SK-N-DZ (cell line): ENCODE results near the gene ACD.

Source experiments
- DNase-seq: peaks from one replicate; pipeline ENCODE4 v3.0.0-alpha.2; 2015; ENCODE audit warnings: low spot score

ACD gene

DNA sequence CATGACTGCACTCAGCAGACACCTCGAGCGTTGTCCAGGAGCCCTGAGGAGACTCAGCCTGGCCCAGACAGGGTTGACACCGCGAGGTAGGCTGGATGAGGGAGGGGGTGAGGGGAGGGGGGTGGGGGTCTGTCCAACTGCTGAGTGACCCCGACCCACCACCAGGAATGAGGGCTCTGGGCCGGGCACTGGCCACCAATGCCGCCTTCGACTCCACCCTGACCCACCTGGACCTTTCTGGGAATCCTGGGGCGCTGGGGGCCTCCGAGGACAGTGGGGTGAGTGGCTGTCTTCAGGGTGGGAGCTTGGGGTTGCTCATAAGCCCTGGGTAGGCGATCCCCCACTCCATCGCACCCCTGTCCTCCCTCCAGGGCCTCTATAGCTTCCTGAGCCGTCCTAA lies 12.4 kb downstream of the ACD start:
- DNase-seq: no peak

DNA sequence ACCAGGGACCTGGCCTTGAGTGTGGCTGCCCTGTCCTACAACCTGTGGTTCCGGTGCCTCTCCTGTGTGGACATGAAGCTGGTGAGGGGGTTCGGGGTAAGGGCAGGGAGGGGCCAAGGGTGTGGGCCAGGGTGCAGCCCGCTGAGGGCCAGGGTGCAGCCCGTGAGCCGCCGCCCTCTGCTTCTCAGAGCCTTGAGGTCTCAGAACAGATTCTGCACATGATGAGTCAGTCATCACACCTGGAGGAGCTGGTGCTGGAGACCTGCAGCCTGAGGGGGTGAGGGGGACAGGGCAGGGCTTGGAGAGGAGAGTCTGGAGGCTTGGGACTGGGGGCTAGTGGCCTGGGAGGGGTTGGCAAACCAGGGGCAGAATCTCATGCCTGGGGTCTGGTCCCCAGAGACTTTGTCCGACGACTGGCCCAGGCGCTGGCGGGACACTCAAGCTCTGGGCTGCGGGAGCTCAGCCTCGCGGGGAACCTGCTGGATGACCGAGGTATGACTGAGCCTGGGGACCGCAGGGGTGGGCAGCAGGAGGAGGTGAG lies 12.9 kb downstream of the ACD start:
- DNase-seq: peak; percentile 24

DNA sequence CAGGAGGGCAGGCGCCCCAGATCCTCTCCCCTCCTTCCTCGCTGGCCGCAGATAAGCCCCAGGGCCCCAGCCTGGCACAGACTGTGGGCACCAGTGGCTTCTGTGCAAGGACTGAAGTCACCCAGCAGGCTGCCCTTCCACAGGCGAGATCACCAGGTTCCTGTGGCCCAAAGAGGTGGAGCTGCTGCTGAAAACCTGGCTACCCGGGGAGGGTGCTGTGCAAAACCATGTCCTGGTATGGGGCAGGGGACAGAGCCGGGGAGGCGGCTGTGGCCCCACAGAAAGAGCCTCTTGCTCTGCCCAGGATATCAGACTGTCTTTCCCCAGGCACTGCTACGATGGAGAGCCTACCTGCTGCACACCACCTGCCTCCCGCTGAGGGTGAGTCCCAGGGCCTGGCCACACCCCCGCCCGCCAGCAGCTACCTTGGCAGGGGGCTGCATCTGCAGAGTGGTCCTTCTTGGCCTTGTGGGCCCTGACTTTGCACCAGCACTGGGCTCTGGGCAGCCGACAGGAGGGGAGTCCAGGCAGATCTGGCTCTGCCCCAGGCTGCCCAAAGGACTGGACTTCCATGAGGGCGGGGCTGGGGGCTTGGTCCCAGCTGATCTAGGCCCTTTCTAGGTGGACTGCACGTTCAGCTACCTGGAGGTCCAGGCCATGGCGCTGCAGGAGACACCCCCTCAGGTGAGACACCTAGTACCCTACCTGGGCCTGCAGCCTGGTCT lies 14.5 kb downstream of the ACD start:
- no peak for DNase-seq

DNA sequence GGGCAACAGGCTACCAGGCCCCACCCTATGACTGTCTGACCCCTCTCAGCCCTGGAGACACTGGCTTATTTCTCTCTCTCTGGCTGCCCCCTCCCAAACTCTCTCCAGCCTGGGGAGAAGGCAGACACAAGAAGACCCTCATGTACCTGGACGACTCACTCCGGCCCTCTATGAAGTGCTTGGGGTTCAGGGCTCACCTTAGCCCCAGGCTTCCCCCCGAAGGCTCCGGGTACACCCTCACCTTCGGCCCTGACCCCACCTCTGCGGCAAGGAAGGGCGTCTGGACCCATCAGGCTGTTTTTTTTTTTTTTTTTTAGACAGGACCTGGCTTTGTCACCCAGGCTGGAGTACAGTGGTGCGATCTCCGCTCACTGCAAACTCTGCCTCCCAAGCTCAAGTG lies 16.0 kb downstream of the ACD start:
- no peak for DNase-seq

DNA sequence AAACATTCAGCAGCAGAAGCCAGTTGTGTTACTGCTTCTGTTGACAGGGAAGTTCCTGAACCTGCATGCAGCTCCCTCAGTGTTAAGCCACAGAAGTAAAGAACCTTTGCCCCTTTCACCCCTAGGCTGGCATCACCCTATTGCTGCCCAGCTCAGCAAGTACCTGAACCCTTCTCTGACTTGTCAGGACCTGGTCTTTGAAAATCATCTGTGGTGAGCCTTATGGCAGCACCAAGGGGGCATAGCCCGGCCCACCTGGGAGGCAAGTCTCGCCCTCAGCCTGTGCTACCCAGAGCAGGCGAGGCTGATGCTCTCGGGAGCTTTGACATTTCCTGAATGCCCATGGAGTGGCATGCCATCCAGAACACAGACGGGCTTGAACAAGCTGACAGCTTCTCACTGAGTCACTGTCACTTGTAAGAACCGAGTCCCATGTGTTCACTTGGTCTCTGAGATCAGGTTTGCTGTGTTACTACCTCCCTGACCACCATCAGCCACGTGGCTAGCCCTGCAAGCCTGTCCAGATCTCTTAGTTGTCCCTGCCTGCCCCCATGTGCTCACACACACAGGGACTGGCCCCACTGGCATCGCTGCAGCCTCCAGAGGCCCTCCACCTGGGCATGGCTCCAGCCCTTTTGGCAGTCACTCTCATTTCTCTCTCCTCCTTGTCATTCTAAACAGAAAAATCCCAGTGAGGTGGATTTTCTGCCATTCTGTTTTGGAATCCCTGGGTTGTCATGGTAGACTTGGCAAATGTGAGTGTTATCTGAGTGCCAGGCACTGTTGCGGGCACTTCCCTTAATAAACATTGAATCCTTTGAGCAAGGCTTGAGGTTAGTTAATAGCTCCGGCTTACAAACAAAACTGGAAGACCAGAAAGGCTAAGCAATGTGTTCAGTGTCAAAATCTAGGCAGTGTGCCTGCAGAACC lies 18.0 kb downstream of the ACD start:
- DNase-seq: no peak

DNA sequence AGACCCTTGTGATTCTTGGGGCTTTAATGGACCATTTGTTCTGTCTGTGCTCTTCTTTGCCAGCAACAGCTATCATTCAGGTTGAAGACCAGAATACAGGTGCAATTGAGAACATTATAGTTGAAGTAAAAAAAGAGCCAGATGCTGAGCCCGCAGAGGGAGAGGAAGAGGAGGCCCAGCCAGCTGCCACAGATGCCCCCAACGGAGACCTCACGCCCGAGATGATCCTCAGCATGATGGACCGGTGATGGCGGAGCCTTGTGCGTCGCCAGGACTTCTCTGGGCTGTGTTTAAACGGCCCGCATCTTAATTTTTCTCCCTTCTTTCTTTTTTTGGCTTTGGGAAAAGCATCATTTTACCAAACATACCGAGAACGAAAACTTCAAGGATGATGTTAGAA lies 22.4 kb downstream of the ACD start:
- DNase-seq: no peak

DNA sequence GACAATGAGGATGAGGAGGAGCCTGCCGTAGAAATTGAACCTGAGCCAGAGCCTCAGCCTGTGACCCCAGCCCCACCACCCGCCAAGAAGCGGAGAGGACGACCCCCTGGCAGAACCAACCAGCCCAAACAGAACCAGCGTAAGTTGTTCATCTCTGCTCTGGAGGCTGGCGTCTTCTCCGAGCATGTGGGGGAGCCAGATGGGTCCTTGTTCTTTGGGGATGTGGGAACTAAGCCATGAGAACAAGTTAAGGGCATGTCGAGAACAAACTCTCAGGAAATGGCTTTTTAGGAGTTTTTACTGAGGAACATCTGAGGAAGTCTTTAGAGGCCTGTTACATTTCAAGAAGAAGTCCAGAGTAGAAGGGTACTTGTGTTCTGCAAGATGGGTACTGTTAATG lies 23.3 kb downstream of the ACD start:
- DNase-seq: no peak

DNA sequence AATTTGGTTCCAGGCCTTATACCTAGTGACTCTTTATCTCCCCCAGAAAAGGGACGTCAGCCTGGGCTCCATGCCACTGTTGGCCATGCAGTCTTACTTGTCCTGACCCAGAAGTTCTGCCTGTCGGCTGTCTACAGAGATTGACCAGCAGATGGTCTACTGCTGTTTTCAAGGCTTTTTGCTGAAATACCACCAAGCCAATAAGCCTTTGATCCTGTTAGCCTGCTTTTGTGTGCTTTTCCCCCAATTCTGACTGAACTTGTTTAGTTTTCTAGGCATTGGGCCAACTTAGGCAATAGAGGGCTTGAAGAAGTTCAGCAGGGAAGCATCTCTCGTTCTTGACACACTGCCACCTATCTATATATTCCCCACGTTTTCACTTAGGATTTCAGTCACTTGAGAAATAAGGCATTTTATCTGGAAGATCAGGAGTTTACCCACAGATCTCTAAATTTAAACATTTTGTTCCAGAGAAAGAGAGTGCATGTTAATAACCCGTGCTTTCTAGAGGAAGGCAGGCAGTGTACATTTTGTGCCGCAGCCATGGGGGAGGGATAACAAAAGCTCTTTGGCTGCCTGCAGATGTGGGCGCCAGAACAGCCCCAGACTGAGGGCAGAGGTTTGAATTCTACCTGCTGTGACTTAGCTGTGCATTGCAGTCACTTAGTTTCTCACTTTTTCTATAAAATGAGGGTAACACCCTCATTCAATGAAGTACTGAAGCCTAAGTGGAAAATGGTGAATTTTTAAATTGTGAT lies 27.5 kb downstream of the ACD start:
- no peak for DNase-seq

DNA sequence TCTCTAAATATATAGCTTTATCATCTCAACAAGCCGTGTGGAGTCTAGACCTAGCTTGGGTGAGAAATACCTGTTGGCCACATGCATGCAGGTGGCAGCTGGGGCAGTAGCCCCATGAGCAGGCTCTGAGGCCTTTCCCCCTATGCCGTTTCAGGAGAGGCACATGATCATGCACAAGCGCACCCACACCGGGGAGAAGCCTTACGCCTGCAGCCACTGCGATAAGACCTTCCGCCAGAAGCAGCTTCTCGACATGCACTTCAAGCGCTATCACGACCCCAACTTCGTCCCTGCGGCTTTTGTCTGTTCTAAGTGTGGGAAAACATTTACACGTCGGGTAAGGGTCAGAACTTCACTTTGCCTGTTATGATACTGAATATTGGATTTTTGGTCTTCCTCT lies 31.8 kb downstream of the ACD start:
- DNase-seq: no peak

DNA sequence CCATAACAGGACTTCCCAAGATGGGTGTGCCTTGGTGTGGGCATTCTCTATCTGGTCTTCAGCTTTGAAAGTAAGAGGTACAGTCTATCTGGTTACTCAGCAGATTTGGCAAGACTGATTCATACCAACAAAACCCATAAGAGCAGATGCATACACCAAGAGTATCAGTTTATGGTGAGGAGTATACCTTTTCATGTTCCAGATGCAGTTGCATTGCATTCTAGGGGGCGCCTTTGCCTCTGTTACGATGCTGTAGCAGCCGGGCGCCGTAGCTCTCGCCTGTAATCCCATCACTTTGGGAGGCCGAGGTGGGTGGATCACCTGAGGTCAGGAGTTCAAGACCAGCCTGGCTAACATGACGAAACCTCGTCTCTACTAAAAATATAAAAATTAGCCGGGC lies 46.3 kb downstream of the ACD start:
- DNase-seq: peak; percentile 16

DNA sequence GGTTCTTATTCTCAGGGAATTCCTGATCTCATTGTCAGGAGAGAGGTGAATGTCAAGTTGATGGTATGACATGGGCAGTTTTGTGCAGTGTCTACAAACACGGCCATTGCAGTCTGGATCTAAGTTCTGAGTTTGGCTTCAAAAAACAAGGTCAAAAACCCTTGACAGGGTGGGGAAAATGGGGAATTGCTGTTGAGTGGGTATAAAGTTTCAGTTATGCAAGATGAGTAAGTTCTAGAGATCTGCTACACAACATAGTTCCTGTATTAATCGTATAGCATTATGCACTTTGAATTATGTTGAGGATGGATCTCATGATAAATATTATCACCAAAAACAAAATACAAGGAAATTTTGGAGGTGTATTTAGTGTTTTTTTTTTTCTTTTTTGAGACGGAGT lies 51.7 kb downstream of the ACD start:
- no peak for DNase-seq
